Colon (tissue), 2 donors: ENCODE data around the gene DNMT3L.
"Not testable (repeated sequence)": the region's sequence is repeated elsewhere in the genome, so short reads cannot be mapped to it uniquely, and the experiment has no call there.

Experiments
- FAIRE-seq: peaks from 2 replicates; lab custom pipeline; 2012; peaks lifted over from hg19 to GRCh38; lab: Jason Lieb, UNC
- donor health status: control.
- donor health status: control.

DNMT3L gene

GRCh38 chr21:44294391-44295162 lies 32.9 kb upstream of the DNMT3L start:
- FAIRE-seq, result no peak

GRCh38 chr21:44293551-44294231 lies 32.0 kb upstream of the DNMT3L start:
- FAIRE-seq, result no peak

GRCh38 chr21:44292812-44293195 lies 31.1 kb upstream of the DNMT3L start:
- FAIRE-seq, result no peak

GRCh38 chr21:44291936-44292811 lies 30.5 kb upstream of the DNMT3L start:
- FAIRE-seq, result no peak

- FAIRE-seq, result no peak
Measured at GRCh38 chr21:44291078-44291935, 29.6 kb upstream of the DNMT3L start.

- no peak for FAIRE-seq
Measured at GRCh38 chr21:44290327-44291077, 28.8 kb upstream of the DNMT3L start.

GRCh38 chr21:44289381-44290010 lies 27.8 kb upstream of the DNMT3L start:
- no peak for FAIRE-seq

GRCh38 chr21:44288251-44289110 lies 26.8 kb upstream of the DNMT3L start:
- FAIRE-seq, result no peak

GRCh38 chr21:44286716-44287632 lies 25.3 kb upstream of the DNMT3L start:
- no peak for FAIRE-seq

- FAIRE-seq, result no peak
Measured at GRCh38 chr21:44286086-44286715, 24.5 kb upstream of the DNMT3L start.

GRCh38 chr21:44285138-44285992 lies 23.7 kb upstream of the DNMT3L start, which contains the start of gene AIRE:
Gene AIRE, plus strand, starts transcription at chr21:44285876. Its CDS starts 131 bp downstream, at chr21:44286007.
- FAIRE-seq, result no peak

GRCh38 chr21:44283948-44284347 lies 22.3 kb upstream of the DNMT3L start:
- no peak for FAIRE-seq

GRCh38 chr21:44283211-44283785 lies 21.6 kb upstream of the DNMT3L start:
- FAIRE-seq, result not testable (repeated sequence)

- no peak for FAIRE-seq
Measured at GRCh38 chr21:44282370-44282769, 20.7 kb upstream of the DNMT3L start.

- no peak for FAIRE-seq
Measured at GRCh38 chr21:44281801-44282200, 20.1 kb upstream of the DNMT3L start.
